Muscle layer of duodenum (tissue), 2 donors: Measurements from ENCODE around the gene OR13J1.

Experiments used
- H3K27ac ChIP-seq: one replicate; pipeline ENCODE4 v1.7.0; 2013; ENCODE audit warnings: mild to moderate bottlenecking, low read length
- H3K27me3 ChIP-seq: one replicate; pipeline ENCODE4 v1.7.0; 2013; ENCODE audit warnings: low read depth, mild to moderate bottlenecking, control low read depth, low read length
- H3K36me3 ChIP-seq, 2 donors: one replicate each; pipeline ENCODE4 v1.7.0; 2013; ENCODE audit warnings: low read length in 2 of 2, control low read depth in 1 of 2, mild to moderate bottlenecking in 1 of 2; ENCODE audit not compliant: insufficient read depth in 2 of 2, control insufficient read depth in 1 of 2
- H3K4me1 ChIP-seq, 2 donors: one replicate each; pipeline ENCODE4 v1.7.0; 2013; ENCODE audit warnings: low read length in 2 of 2, mild to moderate bottlenecking in 2 of 2, control low read depth in 1 of 2, moderate library complexity in 1 of 2; ENCODE audit not compliant: insufficient read depth in 2 of 2, control insufficient read depth in 1 of 2
- H3K4me3 ChIP-seq, 2 donors: one replicate each; pipeline ENCODE4 v1.7.0; 2013; ENCODE audit warnings: low read length in 2 of 2, low read depth in 1 of 2, mild to moderate bottlenecking in 1 of 2
- H3K9me3 ChIP-seq, 2 donors: one replicate each; pipeline ENCODE4 v1.7.0; 2013; ENCODE audit warnings: low read length in 2 of 2, control low read depth in 1 of 2, mild to moderate bottlenecking in 1 of 2; ENCODE audit not compliant: control insufficient read depth in 1 of 2
- donor health status: healthy.

OR13J1 gene

GRCh38 chr9:35856206-35856605 is 14.0 kb downstream of the OR13J1 start:
- Histone ChIP-seq H3K36me3 (peaks cover 0 to 13% of the 10 kb centered on the region in 2 donors), H3K27me3 (no peaks in the 10 kb centered on the region), H3K9me3 (no peaks in the 10 kb centered on the region), H3K4me1 (no peaks in the 10 kb centered on the region), H3K4me3 (no peak overlapping the region), H3K27ac (no peak overlapping the region)

GRCh38 chr9:35854091-35854762 is 16.0 kb downstream of the OR13J1 start:
- H3K36me3 ChIP-seq: peaks cover 0 to 13% of the 10 kb centered on the region in 2 donors
- H3K27me3 ChIP-seq: no peaks in the 10 kb centered on the region
- H3K27ac ChIP-seq: no peak overlapping the region
- no peak overlapping the region for H3K4me3 ChIP-seq
- H3K9me3 ChIP-seq: no peaks in the 10 kb centered on the region
- no peaks in the 10 kb centered on the region for H3K4me1 ChIP-seq

- Histone ChIP-seq H3K4me1 (no peaks in the 10 kb centered on the region), H3K4me3 (no peak overlapping the region), H3K27ac (no peak overlapping the region), H3K9me3 (no peaks in the 10 kb centered on the region), H3K36me3 (peaks cover 0 to 13% of the 10 kb centered on the region in 2 donors), H3K27me3 (no peaks in the 10 kb centered on the region)
Measured at GRCh38 chr9:35852876-35853865, 17.0 kb downstream of the OR13J1 start.

GRCh38 chr9:35852267-35852815 is 17.9 kb downstream of the OR13J1 start:
- H3K36me3 ChIP-seq: peaks cover 0 to 13% of the 10 kb centered on the region in 2 donors
- no peaks in the 10 kb centered on the region for H3K9me3 ChIP-seq
- H3K4me1 ChIP-seq: peaks cover 0 to 8% of the 10 kb centered on the region in 2 donors
- H3K27me3 ChIP-seq: no peaks in the 10 kb centered on the region
- H3K27ac ChIP-seq: no peak overlapping the region
- no peak overlapping the region for H3K4me3 ChIP-seq

GRCh38 chr9:35847792-35848572 is 22.2 kb downstream of the OR13J1 start:
- H3K4me1 ChIP-seq: peaks cover 18 to 40% of the 10 kb centered on the region in 2 donors
- no peak overlapping the region for H3K4me3 ChIP-seq
- H3K27ac ChIP-seq: no peak overlapping the region
- no peaks in the 10 kb centered on the region for H3K27me3 ChIP-seq
- H3K9me3 ChIP-seq: no peaks in the 10 kb centered on the region
- H3K36me3 ChIP-seq: peaks cover 6% of the 10 kb centered on the region in 2 donors

- H3K27me3 ChIP-seq: no peaks in the 10 kb centered on the region
- peaks cover 18 to 40% of the 10 kb centered on the region in 2 donors for H3K4me1 ChIP-seq
- peaks cover 4 to 6% of the 10 kb centered on the region in 2 donors for H3K36me3 ChIP-seq
- H3K27ac ChIP-seq: peak overlapping the region; percentile 69
- H3K9me3 ChIP-seq: no peaks in the 10 kb centered on the region
- H3K4me3 ChIP-seq: no peak overlapping the region
Measured at GRCh38 chr9:35845824-35846771, 24.1 kb downstream of the OR13J1 start.

GRCh38 chr9:35844628-35845270 is 25.5 kb downstream of the OR13J1 start:
- Histone ChIP-seq H3K4me1 (peaks cover 18 to 40% of the 10 kb centered on the region in 2 donors), H3K36me3 (peaks cover 4 to 6% of the 10 kb centered on the region in 2 donors), H3K27ac (peak overlapping the region; percentile 69), H3K9me3 (no peaks in the 10 kb centered on the region), H3K27me3 (no peaks in the 10 kb centered on the region), H3K4me3 (no peak overlapping the region)

- Histone ChIP-seq H3K27me3 (no peaks in the 10 kb centered on the region), H3K9me3 (no peaks in the 10 kb centered on the region), H3K27ac (no peak overlapping the region), H3K4me3 (no peak overlapping the region), H3K36me3 (peaks cover 4 to 6% of the 10 kb centered on the region in 2 donors), H3K4me1 (peaks cover 18 to 36% of the 10 kb centered on the region in 2 donors)
Measured at GRCh38 chr9:35842795-35843194, 27.4 kb downstream of the OR13J1 start.

- Histone ChIP-seq H3K4me3 (no peak overlapping the region), H3K9me3 (no peaks in the 10 kb centered on the region), H3K27me3 (no peaks in the 10 kb centered on the region), H3K36me3 (peaks cover 2 to 5% of the 10 kb centered on the region in 2 donors), H3K27ac (no peak overlapping the region), H3K4me1 (peaks cover 18 to 30% of the 10 kb centered on the region in 2 donors)
Measured at GRCh38 chr9:35842020-35842745, 28.0 kb downstream of the OR13J1 start.
